Motor neuron (in vitro differentiated cells): ENCODE results near the gene MBD3. TPM values are rescaled to one million over a fixed set of nuclear protein-coding genes. Genes with fewer than 3 reads are reported as not detected.

Source experiments
- ATAC-seq, 8 experiments: fragments of 200-7000 bp; cut with Tn5 transposase; replicated peaks in 6 of 8; 2 replicates each; pipeline ENCODE4 v1.8.0; 2021; ENCODE audit warnings: mild to moderate bottlenecking in 8 of 8, moderate library complexity in 8 of 8
- H3K27ac ChIP-seq, 2 donors: fragments of 250-450 bp; sonication (Bioruptor Pico); 2 replicates each; pipeline ENCODE4 v1.9.0; 2021; ENCODE audit warnings: antibody characterized with exemption in 2 of 2, mild to moderate bottlenecking in 2 of 2, moderate library complexity in 1 of 2
- H3K4me1 ChIP-seq, 2 donors: fragments of 250-450 bp; sonication (Bioruptor Pico); replicated peaks in 1 of 2; 2 replicates each; pipeline ENCODE4 v1.6.1; 2021; ENCODE audit warnings: antibody characterized with exemption in 2 of 2, mild to moderate bottlenecking in 2 of 2, moderate library complexity in 1 of 2
- H3K4me3 ChIP-seq, 5 donors: fragments of 250-450 bp; sonication (Bioruptor Pico); 2 replicates each; pipeline ENCODE4 v1.9.0; 2021; ENCODE audit warnings: antibody characterized with exemption in 5 of 5, mild to moderate bottlenecking in 5 of 5, moderate library complexity in 4 of 5
- WGBS, 10 experiments: fragments of 450-650 bp; shearing (Covaris generic); methylation state at CpG; one replicate each; pipeline ENCODE4 v1.0.0; 2022; 5-methylcytosine and 5-hydroxymethylcytosine counted together
- in situ Hi-C, 9 experiments: fragments of 400-800 bp; cut with MboI; loops; one replicate each; pipeline ENCODE4 v1.15.0; 2021; ENCODE audit warnings: low sequenced_read_pairs in 9 of 9, low pct_unique_long_range_greater_than_20kb in 2 of 9; ENCODE audit not compliant: unreplicated experiment in 9 of 9
- total RNA-seq, 8 experiments: library from RNA; unstranded; fragments of 300-600 nt; gene quantifications; 2 replicates each; pipeline versions ENCODE4 v1.2.3 to v1.2.4, GENCODE V29; 2022

MBD3 gene
- total RNA-seq, 8 experiments from 2014 or later, result 37.0 to 114 (median 54.7) TPM

DNA sequence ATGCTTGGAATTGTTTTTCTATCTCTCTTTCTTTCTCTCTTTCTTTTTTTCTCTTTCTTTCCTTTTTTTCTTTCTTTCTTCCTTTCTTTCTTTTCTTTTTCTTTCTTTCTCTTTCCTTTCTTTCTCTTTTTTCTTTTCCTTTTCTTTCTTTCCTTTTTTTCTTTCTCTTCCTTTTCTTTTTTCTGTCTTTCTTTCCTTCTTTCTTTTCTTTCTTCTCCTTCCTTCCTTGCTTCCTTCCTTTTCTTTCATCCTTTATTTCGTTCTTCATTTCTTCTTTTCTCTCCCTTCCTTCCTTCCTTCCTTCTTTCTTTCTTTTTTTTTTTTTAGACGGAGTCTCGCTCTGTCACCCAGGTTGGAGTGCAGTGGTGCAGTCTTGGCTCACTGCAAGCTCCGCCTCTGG is 22.7 kb downstream of the MBD3 start:
- WGBS, 10 experiments, result 59 to 95% (median 76%) methylated on average over 2 to 4 of the region's 4 CpGs
- no peak for ATAC-seq

DNA sequence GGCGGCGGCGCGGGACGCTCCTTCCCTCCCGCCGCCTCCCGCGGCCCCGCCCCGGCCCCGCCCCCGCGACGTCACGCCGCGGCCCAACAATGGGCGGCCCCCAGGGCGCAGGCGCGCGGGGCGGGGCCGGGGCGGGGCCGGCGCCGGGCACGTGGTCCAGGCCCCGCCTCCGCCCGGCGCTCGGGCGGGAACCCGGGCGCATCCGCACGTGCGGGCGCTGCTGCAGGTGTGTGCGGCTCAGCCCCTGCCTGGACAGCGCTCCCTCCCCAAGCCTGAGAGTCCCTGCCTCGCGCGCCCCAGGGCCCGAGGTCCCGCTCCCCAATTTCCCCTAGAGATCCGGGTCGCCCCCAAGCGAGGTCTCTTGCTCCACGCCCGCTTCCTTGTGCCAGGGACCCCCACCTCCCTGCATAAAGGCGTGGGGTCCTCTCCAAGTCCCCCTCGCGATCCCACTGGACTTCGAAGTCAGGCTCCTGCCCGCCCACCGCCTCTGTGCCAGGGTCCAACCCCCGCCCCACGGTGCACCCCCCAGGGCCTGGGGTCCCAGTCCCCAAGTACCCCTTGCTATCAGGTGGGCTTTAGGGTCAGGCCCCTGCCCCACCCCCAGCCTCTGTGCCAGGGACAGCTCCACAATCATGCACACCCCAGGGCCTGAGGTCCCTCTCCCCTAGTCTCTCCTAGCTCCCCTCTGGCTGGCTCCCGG is 24.2 kb downstream of the MBD3 start, which contains the start of gene MEX3D:
Gene MEX3D (minus strand): TSS at position 6 of the 700 bp plus-strand sequence. CDS start 267 bp downstream, outside the sequence.
- no CpG with 5 or more reads among the region's 63 CpGs for WGBS, 10 experiments
- Histone ChIP-seq H3K4me1 (peaks cover 8 to 13% of the 10 kb centered on the region in 2 donors), H3K27ac (peak within 1 kb of the TSS; percentile 91 to 99), H3K4me3 (peak within 1 kb of the TSS; percentile 63 to 96 (median 89))
- ATAC-seq, result peak; percentile 8 to 53 (median 25)
- in situ Hi-C loops, result no loop called here

More for the DNA sequence above, 22.7 kb downstream of the MBD3 start:
- Histone ChIP-seq H3K4me3 (no peak overlapping the region), H3K4me1 (peaks cover 7 to 13% of the 10 kb centered on the region in 2 donors), H3K27ac (no peak overlapping the region)
- in situ Hi-C loops, result no loop called here

DNA sequence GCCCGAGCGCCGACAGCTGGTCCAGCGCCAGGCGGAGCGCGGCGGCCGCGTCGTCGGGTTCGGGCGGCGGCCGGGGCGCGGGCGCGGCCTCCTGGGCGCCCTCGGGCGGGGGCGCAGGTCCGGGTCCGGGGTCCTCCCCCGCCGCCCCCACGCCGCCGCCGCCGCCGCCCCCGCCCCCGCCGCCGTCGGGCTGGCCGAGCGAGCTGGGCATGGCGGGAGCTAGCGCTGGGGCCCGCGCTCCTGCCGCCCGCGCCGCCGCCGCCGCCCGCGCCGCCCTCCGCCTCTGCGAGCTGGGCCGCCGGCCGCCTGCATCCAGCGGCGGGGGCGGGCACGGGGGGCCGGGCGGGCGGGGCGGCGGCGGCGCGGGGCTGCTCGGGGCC is 24.8 kb downstream of the MBD3 start:
- WGBS, 10 experiments, result no CpG with 5 or more reads among the region's 73 CpGs
- Histone ChIP-seq H3K4me3 (peak overlapping the region; percentile 63 to 96 (median 89)), H3K4me1 (peaks cover 8 to 13% of the 10 kb centered on the region in 2 donors), H3K27ac (peak overlapping the region; percentile 91 to 99)
- in situ Hi-C loops, result no loop called here
- peak in 2 of 8 experiments; percentile 2 to 8 for ATAC-seq

DNA sequence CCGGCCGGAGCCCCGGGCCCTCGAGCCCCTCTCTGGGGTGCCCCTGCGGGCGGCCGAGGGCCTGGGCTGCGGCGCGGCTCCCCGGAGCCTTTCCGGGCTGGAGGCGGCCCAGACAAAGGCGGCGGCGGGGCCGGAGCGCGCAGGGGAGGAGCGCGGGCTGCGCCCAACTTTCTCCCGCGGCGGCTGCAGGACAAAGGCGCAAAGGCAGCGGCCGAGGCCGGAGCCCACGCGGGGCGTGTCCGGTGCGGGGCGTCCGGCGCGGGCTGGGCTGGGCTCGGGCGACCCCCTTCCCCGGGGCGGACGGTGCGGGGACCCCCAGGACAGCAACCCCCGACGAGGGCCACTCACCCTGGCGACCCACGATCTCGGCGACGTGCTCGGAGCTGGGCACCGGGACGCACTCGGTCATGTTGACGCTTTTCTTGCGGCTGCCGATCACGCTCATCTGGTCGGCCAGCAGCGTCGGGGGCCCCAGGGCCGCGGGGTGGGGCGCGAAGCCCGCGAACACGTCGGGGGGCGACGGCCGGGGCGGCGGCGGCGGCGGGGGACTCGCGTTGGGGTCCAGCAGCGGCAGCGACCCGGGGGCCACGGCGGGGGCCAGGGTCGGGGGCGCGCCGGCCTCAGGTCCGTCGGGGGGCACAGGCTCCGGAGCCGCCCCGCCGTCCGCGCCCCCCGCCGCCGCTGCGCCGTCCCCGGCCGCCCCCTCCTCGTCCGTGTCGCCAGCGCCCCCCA is 25.4 kb downstream of the MBD3 start:
- in situ Hi-C loops, result no loop called here
- no CpG with 5 or more reads among the region's 108 CpGs for WGBS, 10 experiments
- peak in 3 of 8 experiments; percentile 49 to 58 (median 55) for ATAC-seq

DNA sequence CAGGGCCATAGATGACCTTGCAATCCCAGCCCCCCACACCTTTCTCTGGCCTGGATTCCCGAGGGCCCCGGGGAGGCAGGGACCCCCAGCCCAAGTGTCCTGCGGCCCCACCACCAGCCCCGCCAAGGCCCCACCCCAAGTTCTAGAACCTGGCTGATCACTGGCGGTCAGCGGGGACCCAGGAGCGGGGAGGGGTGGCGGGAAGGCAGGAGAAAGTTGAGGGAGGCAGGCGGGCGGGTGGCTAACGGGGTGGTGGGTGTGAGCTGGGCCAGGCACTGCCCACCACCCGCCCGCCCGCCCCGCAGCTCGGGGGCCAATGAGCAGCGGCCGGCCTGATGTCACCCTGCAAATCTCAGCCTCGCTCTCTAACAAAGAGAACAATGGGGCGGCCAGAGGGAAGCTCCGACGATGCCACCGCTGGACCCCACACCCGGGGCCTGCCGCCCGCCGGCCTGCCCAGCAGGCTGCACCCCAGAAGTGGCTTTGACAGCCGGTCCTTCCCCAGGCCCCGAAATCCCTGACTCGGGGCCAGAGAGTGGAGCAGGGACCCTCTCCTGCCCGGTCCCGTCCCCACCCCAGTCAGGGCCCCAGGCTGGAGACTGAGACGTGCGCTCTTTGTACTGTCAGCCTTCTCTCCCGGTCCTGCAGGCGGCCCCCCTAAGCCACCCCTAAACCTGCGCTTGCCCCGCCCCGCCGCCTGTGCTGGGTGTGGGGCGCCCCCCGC is 26.1 kb downstream of the MBD3 start:
- ATAC-seq, result peak; percentile 61 to 87 (median 86)
- 10% methylated on average over 2 of the region's 42 CpGs; no CpG with 5 or more reads in 9 of the 10 experiments for WGBS, 10 experiments
- in situ Hi-C loops, result no loop called here

More for the DNA sequence above, 25.4 kb downstream of the MBD3 start:
- H3K4me3 ChIP-seq, result peak overlapping the region; percentile 63 to 96 (median 89)
- H3K4me1 ChIP-seq, result peaks cover 8 to 13% of the 10 kb centered on the region in 2 donors
- peak overlapping the region; percentile 91 to 99 for H3K27ac ChIP-seq

DNA sequence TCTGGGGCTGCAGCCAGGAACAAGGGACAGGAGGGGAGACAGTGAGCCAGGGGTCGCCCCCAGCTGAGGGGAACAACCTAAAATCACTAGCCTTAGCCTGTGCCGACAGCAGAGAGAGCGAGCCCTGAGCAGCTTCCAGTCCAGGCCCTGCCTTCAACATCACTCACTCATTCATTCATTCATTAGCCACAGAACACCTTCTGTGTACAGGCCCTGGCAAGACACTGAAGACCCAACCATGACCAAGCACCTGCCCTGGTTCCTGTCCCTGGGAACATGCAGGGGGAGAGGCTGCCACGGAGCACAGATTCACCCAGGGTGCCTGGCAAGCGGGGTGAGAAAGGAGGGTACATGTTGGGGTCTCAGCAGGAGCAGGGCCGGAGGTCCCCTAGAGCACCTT is 29.4 kb downstream of the MBD3 start:
- H3K27ac ChIP-seq, result no peak overlapping the region

More for the DNA sequence above, 26.1 kb downstream of the MBD3 start:
- peak overlapping the region; percentile 63 to 96 (median 89) for H3K4me3 ChIP-seq
- H3K4me1 ChIP-seq, result peaks cover 8 to 13% of the 10 kb centered on the region in 2 donors
- H3K27ac ChIP-seq, result peak overlapping the region; percentile 91 to 99

DNA sequence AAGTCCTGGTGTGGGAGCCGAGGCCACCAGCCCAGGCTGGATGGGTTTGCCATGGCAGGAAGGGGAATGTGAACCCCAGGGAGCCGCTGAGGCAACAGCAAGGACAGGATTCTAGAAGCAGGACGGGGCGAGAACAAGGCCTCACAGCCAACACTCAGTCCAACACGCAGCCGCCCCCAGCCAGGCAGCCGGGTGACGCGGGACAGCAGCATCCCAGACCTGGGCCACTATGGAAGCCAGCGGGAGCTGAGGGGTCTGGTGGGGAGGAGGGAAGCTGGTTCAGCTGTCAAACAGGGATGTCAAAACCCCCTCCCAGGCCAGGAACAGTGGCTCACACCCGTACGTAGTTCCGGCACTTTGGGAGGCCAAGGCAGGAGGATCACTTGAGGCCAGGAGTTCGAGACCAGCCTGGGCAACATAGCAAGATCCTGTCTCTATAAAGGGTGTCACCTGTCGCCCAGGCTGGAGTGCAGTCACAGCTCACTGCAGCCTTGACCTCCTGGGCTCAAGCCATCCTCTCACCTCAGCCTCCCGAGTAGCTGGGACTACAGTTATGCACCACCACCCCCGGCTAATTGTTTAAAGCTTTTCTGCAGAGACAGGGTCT is 31.3 kb downstream of the MBD3 start:
- WGBS, 10 experiments, result 67 to 100% (median 73%) methylated on average over 1 to 2 of the region's 17 CpGs; no CpG with 5 or more reads in 7 of the 10 experiments
- Histone ChIP-seq H3K4me3 (no peak overlapping the region), H3K27ac (no peak overlapping the region), H3K4me1 (peaks cover 10 to 20% of the 10 kb centered on the region in 2 donors)
- no peak for ATAC-seq
- in situ Hi-C loops, result no loop called here

More for the DNA sequence above, 29.4 kb downstream of the MBD3 start:
- H3K4me1 ChIP-seq, result peaks cover 10 to 20% of the 10 kb centered on the region in 2 donors
- ATAC-seq, result no peak
- in situ Hi-C loops, result no loop called here
- H3K4me3 ChIP-seq, result no peak overlapping the region
- WGBS, 10 experiments, result 91 to 100% (median 100%) methylated on average over 1 to 6 of the region's 6 CpGs; no CpG with 5 or more reads in 7 of the 10 experiments

DNA sequence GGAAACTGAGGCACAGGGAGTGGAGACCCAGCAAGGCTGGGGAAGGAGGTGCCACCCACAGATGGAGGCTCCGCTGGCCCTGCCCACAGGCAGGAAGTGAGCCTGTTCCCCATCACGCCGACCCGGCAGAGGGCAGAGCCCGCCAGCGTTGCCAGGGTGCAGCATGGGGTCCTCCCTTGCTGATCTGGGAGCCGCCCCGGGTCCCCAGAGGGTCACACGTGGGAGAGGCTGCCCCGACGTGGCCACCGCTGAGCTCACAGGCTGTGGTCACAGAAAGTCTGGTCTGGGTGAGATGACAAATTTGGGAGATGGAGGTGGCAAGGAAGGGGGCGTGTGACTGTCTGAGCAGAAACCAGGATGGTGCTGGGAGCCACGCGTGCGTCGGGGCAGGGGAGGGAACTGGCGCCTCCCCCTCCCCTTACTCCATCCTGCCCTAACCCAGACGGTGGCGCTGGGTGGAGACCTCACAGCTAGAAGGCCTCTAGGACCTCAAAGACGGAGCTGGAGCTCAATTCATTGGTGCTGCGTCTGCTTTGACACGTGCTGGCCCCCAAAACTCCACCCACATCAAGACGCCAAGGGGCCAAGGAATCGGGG is 32.3 kb downstream of the MBD3 start:
- in situ Hi-C loops, result no loop called here

DNA sequence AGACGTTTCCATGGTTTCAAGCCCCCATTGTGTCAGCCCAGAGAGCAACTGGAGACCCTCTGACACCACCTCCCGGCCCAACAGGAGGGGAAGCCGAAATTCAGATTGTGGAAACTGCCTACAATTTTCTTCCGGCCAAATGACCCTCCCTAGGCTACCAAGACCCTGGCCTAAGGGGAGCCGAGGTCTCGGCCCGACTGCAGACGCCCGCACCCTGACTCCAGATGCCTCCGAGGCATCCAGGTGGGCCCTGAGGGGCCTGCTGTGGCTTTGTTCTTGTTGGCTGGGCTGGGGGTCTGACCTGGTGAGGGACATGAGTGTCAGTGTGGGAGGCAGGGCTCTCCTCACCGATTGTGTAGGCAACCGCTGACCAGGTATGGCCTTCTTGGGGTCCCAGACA is 34.1 kb downstream of the MBD3 start:
- WGBS, 10 experiments, result 17 to 90% (median 58%) methylated on average over 1 to 8 of the region's 12 CpGs; no CpG with 5 or more reads in 4 of the 10 experiments
- Histone ChIP-seq H3K27ac (no peak overlapping the region), H3K4me3 (no peak overlapping the region), H3K4me1 (peaks cover 2 to 11% of the 10 kb centered on the region in 2 donors)
- in situ Hi-C loops, result no loop called here
- ATAC-seq, result no peak

More for the DNA sequence above, 32.3 kb downstream of the MBD3 start:
- WGBS, 10 experiments, result 60 to 100% (median 89%) methylated on average over 1 to 9 of the region's 25 CpGs; no CpG with 5 or more reads in 6 of the 10 experiments
- Histone ChIP-seq H3K4me3 (no peak overlapping the region), H3K27ac (no peak overlapping the region), H3K4me1 (peaks cover 7 to 15% of the 10 kb centered on the region in 2 donors)
- ATAC-seq, result peak in 3 of 8 experiments; percentile 22 to 34 (median 26)

DNA sequence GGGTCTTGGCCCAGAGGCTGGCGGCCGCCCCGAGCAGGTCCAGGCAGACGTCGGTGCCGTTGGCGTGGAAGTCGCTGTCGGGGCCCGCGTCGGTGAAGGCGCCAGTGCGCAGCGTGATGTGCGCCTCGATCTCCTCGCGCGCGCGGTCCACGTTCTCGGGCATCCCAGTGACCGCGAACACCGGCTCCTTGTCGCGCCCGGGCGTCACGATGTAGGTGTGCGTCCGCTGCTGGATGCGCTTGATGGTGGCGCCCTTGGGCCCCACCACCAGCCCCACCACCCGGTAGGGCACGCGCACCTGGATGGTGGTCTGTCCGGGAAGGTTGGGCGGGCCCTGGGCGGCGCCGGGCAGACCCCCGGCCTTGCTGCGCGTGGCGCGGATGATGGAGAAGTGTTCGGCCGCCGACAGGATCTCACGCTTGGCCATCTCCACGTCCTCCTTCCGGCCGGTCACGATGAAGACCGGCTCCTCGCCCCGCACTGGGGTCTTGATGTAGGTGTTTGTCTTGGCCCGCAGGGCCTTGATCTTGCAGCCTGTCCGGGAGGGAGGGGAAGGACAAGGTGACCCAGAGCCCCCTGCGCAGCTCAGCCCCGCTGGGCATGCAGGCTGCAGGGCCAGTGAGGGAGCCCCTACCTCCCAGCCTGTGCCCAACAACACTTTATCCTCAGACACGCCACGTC is 36.1 kb downstream of the MBD3 start:
- ATAC-seq, result peak in 2 of 8 experiments; percentile 2 to 14
- 98% methylated on average over 9 to 10 of the region's 66 CpGs; no CpG with 5 or more reads in 8 of the 10 experiments for WGBS, 10 experiments
- in situ Hi-C loops, result no loop called here
- H3K4me1 ChIP-seq, result peaks cover 2 to 11% of the 10 kb centered on the region in 2 donors
- H3K27ac ChIP-seq, result no peak overlapping the region
- H3K4me3 ChIP-seq, result no peak overlapping the region

DNA sequence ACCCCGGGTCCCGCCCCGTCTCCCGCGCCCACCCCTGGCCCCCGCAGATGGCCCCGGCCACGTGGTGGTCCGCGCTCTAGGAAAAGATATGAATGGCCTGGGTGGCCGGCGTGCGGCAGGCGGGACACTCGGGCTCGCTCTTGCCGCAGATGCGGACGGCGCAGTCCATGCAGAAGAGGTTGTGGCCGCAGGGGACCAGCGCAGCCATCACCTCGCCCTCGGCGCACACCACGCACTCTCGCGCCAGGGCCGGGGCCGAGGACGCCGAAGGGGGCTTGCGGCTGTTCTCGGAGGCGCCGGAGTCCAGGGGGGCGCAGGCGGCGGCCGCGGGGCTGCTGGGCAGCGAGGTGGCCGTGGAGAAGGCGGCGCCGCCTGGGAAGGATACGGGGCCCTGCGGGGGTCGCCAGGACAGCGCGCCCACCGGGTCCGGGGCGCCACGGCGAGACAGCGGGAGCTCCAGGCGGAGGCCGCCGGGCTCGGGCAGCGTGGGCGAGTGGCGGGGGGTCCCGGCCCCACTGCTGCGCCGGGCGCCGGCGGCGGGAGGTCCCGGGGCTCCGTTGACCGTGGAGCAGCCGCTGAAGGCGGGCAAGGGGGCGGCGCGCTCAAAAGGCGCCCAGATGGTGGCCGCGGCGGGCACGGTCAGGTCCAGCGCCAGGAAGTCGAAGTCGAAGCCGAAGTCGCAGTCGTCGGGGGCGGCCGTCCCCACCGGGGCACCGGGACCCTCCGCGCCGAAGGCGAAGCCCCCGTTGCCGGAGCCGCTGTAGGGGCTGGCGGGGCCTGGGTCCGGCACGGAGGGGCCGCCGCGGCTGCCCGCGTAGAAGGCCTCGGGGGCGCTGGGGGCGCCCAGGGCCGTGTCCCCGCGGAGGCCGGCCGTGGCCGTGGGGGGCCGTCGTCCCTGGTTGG is 36.9 kb downstream of the MBD3 start:
- peaks cover 2 to 6% of the 10 kb centered on the region in 2 donors for H3K4me1 ChIP-seq
- H3K27ac ChIP-seq, result no peak overlapping the region
- in situ Hi-C loops, result no loop called here
- peak in 2 of 8 experiments; percentile 11 to 15 for ATAC-seq
- no peak overlapping the region for H3K4me3 ChIP-seq
- 100% methylated on average over 1 to 3 of the region's 121 CpGs; no CpG with 5 or more reads in 8 of the 10 experiments for WGBS, 10 experiments
